GM18499 (cell line): ENCODE results near the gene EIF4G3.
"Not testable (repeated sequence)": the region's sequence is repeated elsewhere in the genome, so short reads cannot be mapped to it uniquely, and the experiment has no call there.

ENCODE experiments used
- ATAC-seq: cut with Tn5 transposase; IDR thresholded peaks from one replicate; pipeline ENCODE4 v1.9.1; 2021; ENCODE audit warnings: moderate number of reproducible peaks; ENCODE audit not compliant: insufficient read depth, unreplicated experiment

EIF4G3 gene

DNA sequence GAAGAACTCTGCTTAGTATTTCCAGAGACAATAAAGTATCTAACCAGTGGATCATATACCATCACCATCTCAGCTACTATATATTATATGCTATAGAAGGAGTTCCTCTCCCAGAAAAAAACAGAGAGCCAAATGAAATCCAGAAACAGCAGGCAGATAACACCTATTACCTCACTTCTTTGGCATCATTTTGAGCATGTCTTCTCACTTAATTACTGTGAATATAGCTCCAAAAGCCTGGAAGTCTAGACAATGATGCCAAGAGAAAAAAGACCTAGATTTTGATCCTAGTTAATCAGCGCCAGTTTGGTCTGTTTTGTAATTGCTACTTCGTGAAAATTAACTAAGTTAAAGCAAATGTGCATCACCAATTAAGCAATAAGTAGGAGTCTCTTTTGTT is 131.3 kb downstream of the EIF4G3 start:
- ATAC-seq, result no peak

DNA sequence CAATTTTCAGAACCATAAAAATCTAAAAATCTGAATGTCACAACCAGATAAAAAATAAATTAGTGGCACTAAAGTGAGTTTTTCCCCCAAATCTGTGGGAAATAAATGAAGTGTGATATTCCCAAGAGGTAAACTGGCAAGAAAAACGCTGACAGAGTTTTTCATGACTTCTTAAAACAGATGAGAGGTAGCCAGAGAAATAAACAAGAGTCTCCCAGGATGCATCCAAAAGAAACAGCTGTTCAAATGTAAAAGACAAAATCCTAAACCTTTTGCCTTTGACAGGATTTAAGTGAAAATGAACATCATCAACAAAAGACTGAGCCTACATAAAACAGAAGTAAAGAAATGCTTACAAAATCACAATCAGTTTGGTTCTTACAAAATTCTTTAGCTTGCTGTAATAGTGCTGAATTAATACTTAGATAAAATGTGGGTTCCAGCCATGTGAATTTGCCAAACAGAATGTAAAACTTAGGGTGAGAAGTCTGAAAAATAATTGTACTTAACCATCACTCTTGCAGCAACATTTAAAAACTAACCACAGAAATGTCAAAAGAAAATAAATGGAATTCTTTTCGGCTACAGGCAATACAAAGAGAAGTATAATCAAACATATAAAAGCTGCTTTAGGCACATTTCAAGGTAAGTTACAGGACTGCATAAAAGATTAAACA is 133.6 kb downstream of the EIF4G3 start:
- no peak for ATAC-seq

DNA sequence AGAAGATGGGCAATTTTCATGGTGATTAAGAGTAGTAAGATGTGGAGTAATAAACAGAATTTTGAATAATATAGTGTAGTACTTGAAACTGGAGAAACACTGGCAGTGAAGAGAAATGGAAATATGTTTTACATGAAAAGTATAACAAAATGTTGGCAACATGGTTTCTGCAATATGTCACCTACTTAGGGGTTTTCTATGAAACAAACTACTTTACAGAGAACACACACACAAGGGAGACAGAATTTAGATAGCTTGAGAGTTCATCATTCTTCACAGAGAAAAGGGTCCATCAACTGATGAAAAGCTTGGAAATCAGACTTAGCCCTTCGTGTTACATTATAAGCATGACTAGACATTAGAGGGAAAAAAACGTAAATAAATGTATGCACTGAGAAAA is 135.2 kb downstream of the EIF4G3 start:
- ATAC-seq, result no peak

DNA sequence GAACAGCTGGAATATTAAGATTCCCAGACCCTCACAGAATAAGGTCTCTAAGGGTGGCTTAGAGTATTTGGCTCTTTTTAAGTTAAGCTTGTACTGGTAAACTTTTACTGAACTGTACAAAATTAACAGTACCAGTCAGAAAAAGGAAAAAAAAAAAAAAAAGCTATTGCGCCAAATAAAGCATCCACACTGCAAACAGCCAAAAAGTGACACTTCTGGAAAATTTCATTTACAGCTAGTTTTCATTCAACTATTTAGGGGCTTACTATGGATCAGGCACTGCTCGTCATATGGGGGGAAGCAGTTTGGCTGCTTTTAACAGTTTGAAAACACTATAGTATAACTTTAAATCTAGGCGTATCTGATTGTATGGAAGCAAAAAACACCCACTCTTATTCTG is 139.6 kb downstream of the EIF4G3 start:
- no peak for ATAC-seq

DNA sequence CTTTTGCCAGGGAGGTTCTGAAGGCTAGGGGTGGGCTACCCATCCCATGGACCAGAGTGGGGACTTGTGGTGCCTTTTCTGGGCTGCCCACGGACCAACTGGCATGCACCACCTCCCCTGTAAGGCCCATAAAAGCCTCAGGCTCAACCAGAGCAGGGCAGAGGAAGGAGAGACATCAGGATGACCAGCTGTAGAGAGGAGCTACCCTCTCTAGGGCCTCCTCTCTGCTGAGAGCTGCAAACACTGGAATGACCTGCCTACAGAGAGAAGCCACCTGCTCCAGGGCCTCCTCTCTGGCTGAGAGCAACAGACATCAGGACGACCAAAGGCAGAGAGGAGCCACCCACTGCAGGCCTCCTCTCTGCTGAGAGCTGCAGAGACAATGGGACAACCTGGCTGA is 140.9 kb downstream of the EIF4G3 start:
- ATAC-seq, result no peak

DNA sequence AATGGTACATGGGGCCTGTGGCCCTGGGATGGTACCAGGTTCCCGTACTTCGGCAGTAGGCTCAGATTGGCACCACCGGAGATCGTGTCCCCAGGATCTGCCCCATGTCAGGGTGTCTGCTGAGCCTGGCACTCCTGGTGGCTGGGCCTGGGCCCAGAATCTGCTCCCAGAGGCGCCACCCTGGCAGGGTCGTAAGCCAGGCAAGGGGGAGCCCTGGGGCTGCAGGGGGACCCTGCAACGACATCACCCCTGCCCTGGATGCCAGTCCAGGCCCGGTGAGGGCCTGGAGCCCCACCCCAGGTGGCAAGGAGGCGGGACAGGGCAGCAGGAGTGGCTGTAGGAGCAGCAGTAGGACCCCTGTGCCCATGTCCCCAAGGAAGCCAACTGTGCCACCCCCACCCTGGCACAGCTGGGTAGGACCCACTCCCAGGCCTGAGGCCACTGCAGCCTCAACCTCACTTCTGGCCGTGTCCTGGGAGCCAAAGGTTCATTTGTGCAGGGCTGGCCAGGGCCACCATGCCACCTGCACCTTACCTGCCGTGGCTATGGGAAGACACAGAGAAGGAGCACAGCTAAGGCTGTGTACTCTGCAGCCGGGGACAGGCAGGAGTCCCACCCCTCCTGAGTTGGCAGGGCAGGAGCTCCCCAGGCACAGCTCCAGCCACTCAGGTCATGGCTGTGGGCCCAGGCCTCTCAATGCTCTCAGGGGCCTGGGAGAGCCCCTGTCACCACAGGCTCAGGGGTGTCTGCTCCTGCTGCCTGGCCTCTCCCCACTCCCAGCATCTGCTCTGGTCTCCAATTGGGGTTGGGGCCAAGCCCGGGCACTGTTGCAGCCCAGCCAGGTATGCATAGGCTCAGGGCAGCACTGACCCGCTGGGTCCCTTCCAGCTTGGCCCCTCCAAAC is 141.7 kb downstream of the EIF4G3 start:
- no peak for ATAC-seq

DNA sequence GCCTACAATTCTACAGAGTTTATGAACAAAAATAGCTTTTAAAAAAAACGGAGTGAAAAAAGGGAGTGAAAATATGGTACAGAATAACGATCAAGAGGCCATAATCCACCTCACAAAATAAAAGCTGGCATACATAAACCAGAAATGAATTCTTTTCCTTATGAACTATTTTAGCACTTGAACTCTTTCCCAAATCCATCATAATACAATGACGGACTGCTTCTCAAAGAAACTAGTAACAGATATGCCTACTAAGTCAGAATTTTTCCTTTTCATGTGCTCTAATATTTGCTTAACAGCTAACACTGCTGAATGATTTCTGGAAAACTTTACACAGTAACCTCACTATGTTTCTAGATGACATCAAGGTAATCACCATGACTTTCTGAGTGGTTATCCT is 144.0 kb downstream of the EIF4G3 start:
- ATAC-seq, result no peak

DNA sequence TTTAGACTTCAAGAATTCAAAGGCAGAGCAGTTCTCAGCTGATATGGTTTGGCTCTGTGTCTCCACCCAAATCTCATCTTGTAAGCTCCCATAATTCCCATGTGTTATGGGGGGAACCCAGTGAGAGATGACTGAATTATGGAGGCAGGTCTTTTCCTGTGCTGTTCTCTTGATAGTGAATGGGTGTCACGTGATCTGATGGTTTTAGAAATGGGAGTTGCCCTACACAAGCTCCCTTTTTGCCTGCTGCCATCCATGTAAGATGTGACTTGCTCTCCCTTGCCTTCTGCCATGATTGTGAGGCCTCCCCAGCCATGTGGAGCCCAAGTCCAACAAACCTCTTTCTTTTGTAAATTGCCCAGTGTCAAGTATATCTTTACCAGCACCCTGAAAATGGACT is 146.5 kb downstream of the EIF4G3 start:
- ATAC-seq, result no peak

DNA sequence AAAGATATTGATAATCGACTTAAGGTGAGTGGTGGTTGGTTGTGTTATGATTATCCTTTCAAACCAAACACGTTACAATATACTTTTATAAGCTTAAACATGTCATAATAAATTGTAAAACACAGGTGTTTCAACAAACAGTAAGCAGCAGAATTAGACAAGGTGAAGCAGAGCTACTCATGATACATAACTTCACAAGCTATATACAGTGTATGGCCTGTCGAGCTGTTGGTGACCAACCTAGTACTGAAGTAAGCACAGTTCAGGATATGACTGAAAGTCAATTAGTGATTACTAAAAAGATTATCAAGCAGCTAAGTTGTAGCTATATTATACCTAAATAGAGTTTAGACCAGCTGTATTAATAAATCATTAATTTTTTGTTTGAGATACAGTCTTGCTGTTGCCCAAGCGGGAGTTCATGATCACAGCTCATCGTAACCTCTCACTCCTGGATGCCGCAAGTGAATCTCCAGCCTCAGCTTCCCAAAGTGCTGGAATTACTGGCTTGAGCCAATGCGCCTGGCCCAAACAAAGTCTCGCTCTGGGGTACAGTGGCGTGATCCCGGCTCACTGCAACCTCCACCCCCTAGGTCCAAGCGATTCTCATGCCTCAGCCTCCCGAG is 148.1 kb downstream of the EIF4G3 start:
- ATAC-seq, result no peak

DNA sequence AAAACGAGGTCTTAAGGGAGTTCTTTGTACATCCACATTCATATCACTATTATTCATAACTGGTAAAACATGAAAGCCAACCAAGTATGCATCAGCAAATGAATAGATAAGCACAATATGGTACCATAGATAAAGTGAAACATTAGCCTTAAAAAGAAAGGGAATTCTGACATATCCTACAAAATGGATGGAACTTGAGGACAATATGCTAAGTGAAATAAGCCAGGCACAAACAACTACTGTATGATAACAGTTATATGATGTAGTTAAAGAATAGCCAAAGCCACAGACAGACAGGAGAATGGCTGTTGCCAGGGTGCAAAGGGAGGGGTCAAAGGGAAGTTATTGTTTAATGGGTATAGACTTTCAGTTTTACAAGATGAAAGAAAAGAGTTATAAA is 148.9 kb downstream of the EIF4G3 start:
- no peak for ATAC-seq

DNA sequence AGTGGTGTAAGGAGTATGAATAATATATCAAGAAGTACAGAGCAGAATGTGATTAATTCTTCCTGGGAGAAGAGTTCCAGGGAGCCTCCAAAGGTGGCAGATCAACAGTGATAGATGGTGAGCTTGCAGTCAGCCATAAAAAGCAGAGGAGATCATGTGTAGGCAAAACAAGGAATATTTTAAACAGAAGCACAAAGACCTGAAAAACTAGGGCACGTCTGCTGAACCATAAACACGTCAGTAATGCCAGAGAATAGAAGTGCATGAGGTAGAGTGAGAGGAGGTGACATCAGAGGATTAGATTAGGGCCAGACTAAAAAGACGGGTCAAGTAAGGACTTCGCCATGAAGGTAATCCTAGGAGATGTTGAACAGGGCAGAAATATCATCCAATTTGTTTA is 151.8 kb downstream of the EIF4G3 start:
- no peak for ATAC-seq

DNA sequence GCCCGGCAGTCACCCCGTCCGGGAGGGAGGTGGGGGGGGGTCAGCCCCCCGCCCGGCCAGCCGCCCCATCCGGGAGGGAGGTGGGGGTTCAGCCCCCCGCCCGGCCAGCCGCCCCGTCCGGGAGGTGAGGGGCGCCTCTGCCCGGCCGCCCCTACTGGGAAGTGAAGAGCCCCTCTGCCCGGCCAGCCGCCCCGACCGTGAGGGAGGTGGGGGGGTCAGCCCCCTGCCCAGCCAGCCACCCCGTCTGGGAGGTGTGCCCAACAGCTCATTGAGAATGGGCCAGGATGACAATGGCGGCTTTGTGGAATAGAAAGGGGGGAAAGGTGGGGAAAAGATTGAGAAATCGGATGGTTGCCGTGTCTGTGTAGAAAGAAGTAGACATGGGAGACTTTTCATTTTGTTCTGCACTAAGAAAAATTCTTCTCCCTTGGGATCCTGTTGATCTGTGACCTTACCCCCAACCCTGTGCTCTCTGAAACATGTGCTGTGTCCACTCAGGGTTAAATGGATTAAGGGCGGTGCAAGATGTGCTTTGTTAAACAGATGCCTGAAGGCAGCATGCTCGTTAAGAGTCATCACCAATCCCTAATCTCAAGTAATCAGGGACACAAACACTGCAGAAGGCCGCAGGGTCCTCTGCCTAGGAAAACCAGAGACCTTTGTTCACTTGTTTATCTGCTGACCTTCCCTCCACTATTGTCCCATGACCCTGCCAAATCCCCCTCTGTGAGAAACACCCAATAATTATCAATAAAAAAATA is 152.4 kb downstream of the EIF4G3 start:
- ATAC-seq, result not testable (repeated sequence)

DNA sequence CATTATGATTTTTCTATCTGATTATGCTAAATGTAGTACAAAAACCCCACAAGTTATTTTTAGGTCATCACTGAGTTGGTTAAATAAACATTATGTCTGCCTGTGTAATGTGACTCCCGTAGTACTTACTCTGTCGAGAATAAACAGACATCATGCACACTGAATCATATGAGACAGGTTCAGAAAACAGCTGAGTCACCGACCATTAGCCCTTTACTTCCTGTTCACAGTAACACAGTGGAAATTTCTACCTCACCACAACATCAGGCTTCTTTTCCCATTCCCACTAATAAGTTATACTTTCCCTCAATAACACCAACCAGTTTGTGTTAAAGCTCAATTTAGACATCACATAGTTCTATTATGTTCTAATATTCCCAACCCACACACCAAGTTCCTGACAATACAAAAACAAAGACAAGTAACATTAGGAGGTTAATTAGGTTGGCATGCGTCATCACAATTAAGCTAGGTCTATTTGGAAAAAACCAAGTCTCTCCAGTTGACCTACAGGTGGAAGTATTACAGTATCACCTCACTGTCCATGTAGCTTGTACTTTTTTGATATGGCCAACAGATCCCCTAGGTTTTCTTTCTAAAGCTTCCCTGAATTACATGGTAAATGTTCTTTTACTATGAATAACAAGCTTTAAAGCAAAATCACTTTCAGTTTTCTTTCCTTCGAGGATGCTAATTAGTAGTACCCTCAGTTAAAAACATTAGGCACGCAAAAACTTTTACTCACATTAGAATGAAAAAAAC is 154.2 kb downstream of the EIF4G3 start:
- peak; percentile 76 for ATAC-seq

DNA sequence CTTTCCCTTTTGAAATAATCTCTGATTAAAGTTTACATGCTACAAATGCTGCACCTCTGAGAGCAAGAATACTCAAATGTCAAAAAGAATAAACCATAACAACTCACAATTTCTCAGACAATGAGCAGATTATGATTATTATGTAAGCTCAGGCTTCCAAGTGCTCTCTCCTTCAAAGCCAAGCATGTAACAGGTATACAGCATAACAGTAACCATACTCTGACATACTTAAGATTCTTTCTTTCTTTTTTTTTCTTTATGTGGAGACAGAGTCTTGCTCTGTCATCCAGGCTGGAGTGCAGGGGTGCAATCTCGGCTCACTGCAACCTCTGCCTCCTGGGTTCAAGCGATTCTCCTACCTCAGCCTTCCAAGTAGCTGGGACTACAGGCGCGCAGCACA is 155.4 kb downstream of the EIF4G3 start:
- no peak for ATAC-seq

DNA sequence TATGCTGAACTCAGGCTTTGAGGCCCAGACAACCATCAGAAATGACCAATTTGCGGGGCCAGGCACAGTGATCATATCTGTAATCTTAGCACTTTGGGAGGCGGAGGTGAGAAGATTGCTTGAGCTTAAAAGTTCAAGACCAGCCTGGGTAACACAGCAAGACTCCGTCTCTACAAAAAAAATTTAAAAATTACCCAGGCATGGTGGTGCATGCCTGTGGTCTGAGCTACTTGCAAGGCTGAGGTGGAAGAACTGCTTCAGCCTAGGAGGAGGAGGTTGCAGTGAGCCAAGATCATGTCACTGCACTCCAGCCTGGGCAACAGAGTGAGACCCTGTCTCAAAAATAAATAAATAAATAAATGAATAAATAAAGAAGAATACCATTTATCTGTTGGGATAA is 156.5 kb downstream of the EIF4G3 start:
- no peak for ATAC-seq

DNA sequence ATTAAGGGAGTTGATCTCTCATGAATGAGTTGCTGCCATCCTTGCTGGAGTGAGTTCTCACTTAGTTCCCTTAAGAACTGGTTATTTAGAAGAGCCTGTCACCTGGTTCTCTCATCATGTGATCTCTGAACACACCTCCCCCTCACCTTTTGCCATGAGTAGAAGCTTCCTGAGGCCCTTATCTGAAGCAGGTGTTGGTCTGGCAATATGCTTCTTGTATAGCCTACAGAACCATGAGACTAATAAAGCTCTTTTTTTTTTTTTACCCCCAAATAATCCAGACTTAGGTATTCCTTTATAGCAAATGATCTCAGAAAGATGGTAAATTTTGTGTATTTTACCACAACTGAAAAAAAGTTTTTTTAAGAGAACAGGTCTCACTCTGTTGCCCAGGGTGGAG is 158.0 kb downstream of the EIF4G3 start:
- no peak for ATAC-seq

DNA sequence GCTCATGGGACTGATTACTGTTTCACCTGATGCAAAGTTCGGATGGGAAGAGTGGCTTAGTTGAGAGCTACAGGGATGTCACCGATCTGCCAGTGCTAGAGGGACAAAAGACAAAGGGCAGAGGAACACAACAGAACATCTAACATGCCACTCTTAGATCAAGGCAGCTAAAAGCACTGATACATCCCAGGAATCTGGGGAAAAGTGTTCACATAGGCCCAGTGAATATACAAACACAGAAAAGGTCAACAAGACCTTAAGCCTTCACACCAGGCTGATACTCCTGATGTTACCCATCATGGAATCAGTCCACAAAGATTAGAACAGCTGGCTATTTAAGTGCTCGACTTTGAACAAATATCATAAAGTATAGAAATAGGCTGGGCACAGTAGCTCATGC is 163.2 kb downstream of the EIF4G3 start:
- no peak for ATAC-seq

DNA sequence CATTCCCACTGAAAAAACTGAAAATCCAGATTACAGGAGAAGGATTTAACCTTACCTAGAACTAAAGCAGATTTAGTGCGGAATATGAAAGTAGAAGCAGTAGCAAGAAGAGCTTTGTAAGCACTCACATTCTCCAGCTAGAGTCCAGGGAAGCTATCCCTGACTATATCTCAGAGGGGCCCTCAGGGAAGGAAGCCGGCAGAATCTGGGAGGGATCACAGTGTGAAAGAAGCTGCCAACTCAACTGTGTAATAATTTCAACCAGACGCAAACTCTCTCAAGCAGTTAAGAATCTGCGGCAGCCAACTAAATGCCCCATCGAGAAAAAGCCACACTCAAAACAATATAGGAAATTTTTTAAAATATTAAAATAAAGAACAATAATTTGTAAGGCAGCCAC is 163.8 kb downstream of the EIF4G3 start:
- ATAC-seq, result no peak

DNA sequence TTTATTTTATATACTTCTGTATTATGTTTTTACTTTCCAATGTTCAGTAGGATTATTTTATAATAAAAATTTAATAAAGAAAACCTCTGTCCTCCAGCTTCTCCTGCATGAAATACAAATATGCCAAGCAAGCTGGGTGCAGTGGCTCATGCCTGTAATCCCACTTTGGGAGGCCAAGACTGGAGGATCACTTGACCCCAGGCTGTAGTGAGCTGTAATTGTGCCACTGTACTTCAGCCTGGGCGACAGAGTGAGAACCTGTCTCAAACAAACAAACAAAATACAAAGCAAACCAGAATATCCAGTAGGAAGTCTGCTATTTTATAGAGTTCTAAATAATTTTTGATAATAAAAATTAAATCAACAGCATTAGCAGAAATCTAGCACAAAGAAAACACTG is 168.8 kb downstream of the EIF4G3 start:
- no peak for ATAC-seq
